ENCODE data around the gene STK16. TPM values are rescaled to one million over a fixed set of nuclear protein-coding genes. Genes with fewer than 3 reads are reported as not detected.
A peak's percentile ranks its signal among the peaks of the same experiment; 100 is the strongest.

STK16 gene
- total and polyA plus RNA-seq, 2 of the 13 experiments (the other 11 are each of a cell fraction or from before 2014, with no cell fraction given), result 28.0 to 50.9 TPM

DNA sequence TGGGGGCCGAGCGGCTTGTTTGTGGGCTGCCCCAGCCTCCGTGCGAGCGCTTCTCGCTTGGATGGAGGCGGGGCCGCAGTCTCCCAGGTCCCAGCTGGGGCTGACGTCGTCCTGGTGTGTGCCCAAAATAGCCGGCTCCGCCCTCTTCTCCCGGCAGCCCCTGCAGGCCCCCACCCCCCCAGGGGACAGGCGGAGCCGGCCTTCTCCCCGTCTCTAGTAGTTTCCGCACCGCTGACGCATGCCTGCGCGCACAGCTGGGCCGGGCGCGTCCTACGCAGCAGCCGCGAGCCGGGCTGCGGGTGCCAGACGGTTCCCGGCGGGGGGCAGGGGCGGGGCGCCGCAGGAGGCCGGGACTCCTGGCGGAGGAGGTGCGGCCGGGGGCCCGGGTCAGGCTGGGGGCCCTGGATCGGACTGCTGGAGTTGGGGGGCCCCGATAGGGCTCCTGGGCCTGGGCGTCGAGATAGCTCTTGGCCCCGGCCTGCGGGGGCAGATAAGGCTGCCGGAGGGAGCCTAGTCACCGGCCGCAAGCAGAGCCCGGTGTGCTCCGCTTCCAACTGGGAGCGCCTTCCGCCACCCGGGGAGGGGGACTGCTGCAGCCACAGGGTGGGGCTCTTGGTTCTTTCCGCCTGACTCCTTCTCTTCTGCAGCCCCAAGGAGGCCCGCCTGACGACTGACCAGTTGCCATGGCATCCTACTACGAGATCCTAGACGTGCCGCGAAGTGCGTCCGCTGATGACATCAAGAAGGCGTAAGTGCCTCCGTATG, 34.1 kb downstream of the STK16 start, which contains the start of gene DNAJB2 (continued):
- 0 out of 2 replicates have a peak, but pooled peaks have one; percentile 22 for TF ChIP-seq ZFAT (CRISPR knock-in tag; conservative IDR thresholded peaks at IDR 0.05)
- TF ChIP-seq ZNF709 (CRISPR knock-in tag; IDR thresholded peaks at IDR 0.05), result peak; percentile 80; the same call in 1 of the 2 replicates
- peak; percentile 91; the same call in 1 of the 2 replicates for TF ChIP-seq KDM3A (CRISPR knock-in tag; IDR thresholded peaks at IDR 0.05; ENCODE audit: low read depth)
- TF ChIP-seq ZNF292 (CRISPR knock-in tag; IDR thresholded peaks at IDR 0.05; ENCODE audit: borderline replicate concordance, low read depth), result peak; percentile 62; the same call in 1 of the 2 replicates
- no peak for TF ChIP-seq CHD2 (IDR thresholded peaks at IDR 0.05; ENCODE audit: low read depth, low read length)
- 0 out of 2 replicates have a peak, but pooled peaks have one; percentile 64 for TF ChIP-seq ZNF446 (CRISPR knock-in tag; IDR thresholded peaks at IDR 0.05)
- TF ChIP-seq, protein P1, sequence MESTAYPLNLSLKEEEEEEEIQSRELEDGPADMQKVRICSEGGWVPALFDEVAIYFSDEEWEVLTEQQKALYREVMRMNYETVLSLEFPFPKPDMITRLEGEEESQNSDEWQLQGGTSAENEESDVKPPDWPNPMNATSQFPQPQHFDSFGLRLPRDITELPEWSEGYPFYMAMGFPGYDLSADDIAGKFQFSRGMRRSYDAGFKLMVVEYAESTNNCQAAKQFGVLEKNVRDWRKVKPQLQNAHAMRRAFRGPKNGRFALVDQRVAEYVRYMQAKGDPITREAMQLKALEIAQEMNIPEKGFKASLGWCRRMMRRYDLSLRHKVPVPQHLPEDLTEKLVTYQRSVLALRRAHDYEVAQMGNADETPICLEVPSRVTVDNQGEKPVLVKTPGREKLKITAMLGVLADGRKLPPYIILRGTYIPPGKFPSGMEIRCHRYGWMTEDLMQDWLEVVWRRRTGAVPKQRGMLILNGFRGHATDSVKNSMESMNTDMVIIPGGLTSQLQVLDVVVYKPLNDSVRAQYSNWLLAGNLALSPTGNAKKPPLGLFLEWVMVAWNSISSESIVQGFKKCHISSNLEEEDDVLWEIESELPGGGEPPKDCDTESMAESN (CRISPR knock-in tag; conservative IDR thresholded peaks at IDR 0.05), result peak; percentile 81; the same call in 1 of the 2 replicates
- TF ChIP-seq KLF6 (CRISPR knock-in tag; IDR thresholded peaks at IDR 0.05), result peak; percentile 94
- TF ChIP-seq FOXA3 (CRISPR knock-in tag; IDR thresholded peaks at IDR 0.05), result peak; percentile 66
- TF ChIP-seq ZNF12 (CRISPR knock-in tag; IDR thresholded peaks at IDR 0.05), result no peak
- peak; percentile 96 for TF ChIP-seq ZNF234 (CRISPR knock-in tag; conservative IDR thresholded peaks at IDR 0.05)
- TF ChIP-seq FOXO1 (CRISPR knock-in tag; IDR thresholded peaks at IDR 0.05), result peak; percentile 60; the same call in 1 of the 2 replicates
- peak; percentile 96 for TF ChIP-seq SP5 (CRISPR knock-in tag; IDR thresholded peaks at IDR 0.05; ENCODE audit: borderline replicate concordance, low read depth)
- peak; percentile 85 for TF ChIP-seq GABPB1 (CRISPR knock-in tag; IDR thresholded peaks at IDR 0.05)
- peak; percentile 78; the same call in 1 of the 2 replicates for TF ChIP-seq ZFP90 (CRISPR knock-in tag; IDR thresholded peaks at IDR 0.05; ENCODE audit: borderline replicate concordance)
- TF ChIP-seq NFATC3 (CRISPR knock-in tag; IDR thresholded peaks at IDR 0.05), result no peak
- no peak for TF ChIP-seq ZNF350 (CRISPR knock-in tag; IDR thresholded peaks at IDR 0.05; ENCODE audit: borderline replicate concordance, low read depth)
- peak; percentile 45; the same call in 1 of the 2 replicates for TF ChIP-seq PRMT3 (CRISPR knock-in tag; IDR thresholded peaks at IDR 0.05; ENCODE audit: borderline replicate concordance, low read depth)
- TF ChIP-seq, protein P2, sequence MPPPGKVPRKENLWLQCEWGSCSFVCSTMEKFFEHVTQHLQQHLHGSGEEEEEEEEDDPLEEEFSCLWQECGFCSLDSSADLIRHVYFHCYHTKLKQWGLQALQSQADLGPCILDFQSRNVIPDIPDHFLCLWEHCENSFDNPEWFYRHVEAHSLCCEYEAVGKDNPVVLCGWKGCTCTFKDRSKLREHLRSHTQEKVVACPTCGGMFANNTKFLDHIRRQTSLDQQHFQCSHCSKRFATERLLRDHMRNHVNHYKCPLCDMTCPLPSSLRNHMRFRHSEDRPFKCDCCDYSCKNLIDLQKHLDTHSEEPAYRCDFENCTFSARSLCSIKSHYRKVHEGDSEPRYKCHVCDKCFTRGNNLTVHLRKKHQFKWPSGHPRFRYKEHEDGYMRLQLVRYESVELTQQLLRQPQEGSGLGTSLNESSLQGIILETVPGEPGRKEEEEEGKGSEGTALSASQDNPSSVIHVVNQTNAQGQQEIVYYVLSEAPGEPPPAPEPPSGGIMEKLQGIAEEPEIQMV (CRISPR knock-in tag; IDR thresholded peaks at IDR 0.05; ENCODE audit: low read depth), result no peak
- peak; percentile 98 for TF ChIP-seq HNRNPK (IDR thresholded peaks at IDR 0.05; ENCODE audit: low read depth, low read length, poor library complexity, severe bottlenecking)
- TF ChIP-seq, protein P3, sequence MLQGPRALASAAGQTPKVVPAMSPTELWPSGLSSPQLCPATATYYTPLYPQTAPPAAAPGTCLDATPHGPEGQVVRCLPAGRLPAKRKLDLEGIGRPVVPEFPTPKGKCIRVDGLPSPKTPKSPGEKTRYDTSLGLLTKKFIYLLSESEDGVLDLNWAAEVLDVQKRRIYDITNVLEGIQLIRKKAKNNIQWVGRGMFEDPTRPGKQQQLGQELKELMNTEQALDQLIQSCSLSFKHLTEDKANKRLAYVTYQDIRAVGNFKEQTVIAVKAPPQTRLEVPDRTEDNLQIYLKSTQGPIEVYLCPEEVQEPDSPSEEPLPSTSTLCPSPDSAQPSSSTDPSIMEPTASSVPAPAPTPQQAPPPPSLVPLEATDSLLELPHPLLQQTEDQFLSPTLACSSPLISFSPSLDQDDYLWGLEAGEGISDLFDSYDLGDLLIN (CRISPR knock-in tag; IDR thresholded peaks at IDR 0.05; ENCODE audit: borderline replicate concordance), result no peak
- TF ChIP-seq, protein P4, sequence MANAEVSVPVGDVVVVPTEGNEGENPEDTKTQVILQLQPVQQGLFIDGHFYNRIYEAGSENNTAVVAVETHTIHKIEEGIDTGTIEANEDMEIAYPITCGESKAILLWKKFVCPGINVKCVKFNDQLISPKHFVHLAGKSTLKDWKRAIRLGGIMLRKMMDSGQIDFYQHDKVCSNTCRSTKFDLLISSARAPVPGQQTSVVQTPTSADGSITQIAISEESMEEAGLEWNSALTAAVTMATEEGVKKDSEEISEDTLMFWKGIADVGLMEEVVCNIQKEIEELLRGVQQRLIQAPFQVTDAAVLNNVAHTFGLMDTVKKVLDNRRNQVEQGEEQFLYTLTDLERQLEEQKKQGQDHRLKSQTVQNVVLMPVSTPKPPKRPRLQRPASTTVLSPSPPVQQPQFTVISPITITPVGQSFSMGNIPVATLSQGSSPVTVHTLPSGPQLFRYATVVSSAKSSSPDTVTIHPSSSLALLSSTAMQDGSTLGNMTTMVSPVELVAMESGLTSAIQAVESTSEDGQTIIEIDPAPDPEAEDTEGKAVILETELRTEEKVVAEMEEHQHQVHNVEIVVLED (CRISPR knock-in tag; IDR thresholded peaks at IDR 0.05; ENCODE audit: borderline replicate concordance), result peak; percentile 86
- TF ChIP-seq ZNF747 (CRISPR knock-in tag; IDR thresholded peaks at IDR 0.05; ENCODE audit: borderline replicate concordance), result no peak; the same call in 1 of the 2 replicates
